Neuronal stem cell (in vitro differentiated cells): ENCODE measurements around the gene ADCY1.
"Not testable (repeated sequence)": the region's sequence is repeated elsewhere in the genome, so short reads cannot be mapped to it uniquely, and the experiment has no call there.

ENCODE experiments used
- DNase-seq: peaks from one replicate; pipeline ENCODE4 v3.0.0-alpha.2; 2013; ENCODE audit warnings: low spot score
- H2AFZ ChIP-seq: one replicate; pipeline ENCODE4 v1.6.1; 2013; ENCODE audit warnings: mild to moderate bottlenecking, low read length, inconsistent platforms
- H2AK5ac ChIP-seq: 2 replicates; pipeline ENCODE4 v1.6.1; 2013; ENCODE audit warnings: low read depth, mild to moderate bottlenecking, inconsistent platforms, low read length, moderate library complexity, mixed read lengths
- H2BK120ac ChIP-seq: 2 replicates; pipeline ENCODE4 v1.6.1; 2013; ENCODE audit warnings: low read depth, mild to moderate bottlenecking, inconsistent platforms, low read length, moderate library complexity, mixed read lengths
- H2BK12ac ChIP-seq: one replicate; pipeline ENCODE4 v1.6.1; 2013; ENCODE audit warnings: low read length, inconsistent platforms
- H2BK15ac ChIP-seq: 2 replicates; pipeline ENCODE4 v1.6.1; 2013; ENCODE audit warnings: mild to moderate bottlenecking, low read length, inconsistent platforms, mixed read lengths
- H2BK5ac ChIP-seq: one replicate; pipeline ENCODE4 v1.6.1; 2013; ENCODE audit warnings: inconsistent platforms, mild to moderate bottlenecking, low read length, moderate library complexity
- H3K14ac ChIP-seq: one replicate; pipeline ENCODE4 v1.6.1; 2013; ENCODE audit warnings: low read length, inconsistent platforms
- H3K18ac ChIP-seq: 2 replicates; pipeline ENCODE4 v1.6.1; 2013; ENCODE audit warnings: low read length, inconsistent platforms
- H3K23ac ChIP-seq: 2 replicates; pipeline ENCODE4 v1.6.1; 2013; ENCODE audit warnings: low read depth, mild to moderate bottlenecking, mixed read lengths, low read length, inconsistent platforms; ENCODE audit not compliant: poor library complexity
- H3K27ac ChIP-seq: replicated peaks from 3 replicates; pipeline ENCODE4 v1.5.1; 2013; ENCODE audit warnings: low read length, inconsistent platforms
- H3K27me3 ChIP-seq, 3 experiments: 2 replicates each; pipeline ENCODE4 v1.6.1; 2013; ENCODE audit warnings: low read length in 3 of 3, mild to moderate bottlenecking in 2 of 3, inconsistent platforms in 1 of 3, low read depth in 1 of 3, mixed read lengths in 1 of 3, moderate library complexity in 1 of 3; ENCODE audit not compliant: control insufficient read depth in 3 of 3, insufficient read depth in 3 of 3
- H3K36me3 ChIP-seq, 2 donors: replicated peaks in 1 of 2; 2 replicates each; pipeline ENCODE4 v1.6.1; 2013; ENCODE audit warnings: low read length in 2 of 2; ENCODE audit not compliant: control insufficient read depth in 2 of 2, insufficient read depth in 2 of 2
- H3K4ac ChIP-seq: 2 replicates; pipeline ENCODE4 v1.6.1; 2013; ENCODE audit warnings: inconsistent platforms, mild to moderate bottlenecking, low read length, moderate library complexity
- H3K4me1 ChIP-seq, 2 donors: 1 replicate in 1 of 2; 2 replicates in 1 of 2; pipeline ENCODE4 v1.6.1; 2013; ENCODE audit warnings: low read length in 2 of 2, low read depth in 1 of 2; ENCODE audit not compliant: control insufficient read depth in 2 of 2, insufficient read depth in 1 of 2
- H3K4me2 ChIP-seq: one replicate; pipeline ENCODE4 v1.6.1; 2013; ENCODE audit warnings: mild to moderate bottlenecking, low read length, inconsistent platforms; ENCODE audit not compliant: insufficient read depth, poor library complexity, severe bottlenecking
- H3K4me3 ChIP-seq, 2 donors: 2 replicates each; pipeline ENCODE4 v1.5.1; 2013; ENCODE audit warnings: low read length in 2 of 2, mild to moderate bottlenecking in 2 of 2, inconsistent platforms in 1 of 2, moderate library complexity in 1 of 2
- H3K79me1 ChIP-seq: one replicate; pipeline ENCODE4 v1.6.1; 2013; ENCODE audit warnings: low read depth, mild to moderate bottlenecking, inconsistent platforms, low read length, moderate library complexity
- H3K9ac ChIP-seq: one replicate; pipeline ENCODE4 v1.6.1; 2013; ENCODE audit warnings: mild to moderate bottlenecking, low read depth, low read length, inconsistent platforms; ENCODE audit not compliant: poor library complexity
- H3K9me3 ChIP-seq, 2 donors: replicated peaks in 1 of 2; 2 replicates each; pipeline versions ENCODE3 to v1.6.1; 2013; ENCODE audit warnings: low read length in 2 of 2, mild to moderate bottlenecking in 2 of 2, inconsistent platforms in 1 of 2, low read depth in 1 of 2, mixed read lengths in 1 of 2, moderate library complexity in 1 of 2; ENCODE audit not compliant: control insufficient read depth in 2 of 2, insufficient read depth in 1 of 2
- H4K8ac ChIP-seq: one replicate; pipeline ENCODE4 v1.6.1; 2013; ENCODE audit warnings: low read depth, mild to moderate bottlenecking, inconsistent platforms, low read length, moderate library complexity
- H4K91ac ChIP-seq: one replicate; pipeline ENCODE4 v1.6.1; 2013; ENCODE audit warnings: low read length, low read depth, mild to moderate bottlenecking, inconsistent platforms; ENCODE audit not compliant: poor library complexity
- WGBS, 2 donors: extraction: QIAGEN DNeasy Blood & Tissue Kit; methylation state at CpG; one replicate each; pipeline ENCODE4 v1.1.7; 2013; ENCODE audit warnings: missing lambda C conversion rate in 2 of 2, mixed read lengths in 1 of 2; ENCODE audit not compliant: insufficient read length in 2 of 2, insufficient replicate concordance in 1 of 2; ENCODE audit errors: extremely low coverage in 2 of 2; 5-methylcytosine and 5-hydroxymethylcytosine counted together

The ADCY1 gene

GRCh38 chr7:45731692-45732443 lies 157.7 kb downstream of the ADCY1 start:
- not testable (repeated sequence) for H3K27me3 ChIP-seq, H3K79me1 ChIP-seq, H3K4me1 ChIP-seq, H2BK5ac ChIP-seq, H4K8ac ChIP-seq, DNase-seq, H2BK120ac ChIP-seq, H2BK12ac ChIP-seq, H3K14ac ChIP-seq, H3K18ac ChIP-seq, H4K91ac ChIP-seq, H3K27ac ChIP-seq, H2AFZ ChIP-seq, H3K23ac ChIP-seq, H3K9me3 ChIP-seq, H2BK15ac ChIP-seq, H3K9ac ChIP-seq, H2AK5ac ChIP-seq, H3K4ac ChIP-seq, H3K4me3 ChIP-seq, H3K4me2 ChIP-seq
- WGBS, 2 donors: no CpG with 5 or more reads among the region's 5 CpGs
- H3K36me3 ChIP-seq: peaks cover 2 to 32% of the 10 kb centered on the region in 2 donors

DNA sequence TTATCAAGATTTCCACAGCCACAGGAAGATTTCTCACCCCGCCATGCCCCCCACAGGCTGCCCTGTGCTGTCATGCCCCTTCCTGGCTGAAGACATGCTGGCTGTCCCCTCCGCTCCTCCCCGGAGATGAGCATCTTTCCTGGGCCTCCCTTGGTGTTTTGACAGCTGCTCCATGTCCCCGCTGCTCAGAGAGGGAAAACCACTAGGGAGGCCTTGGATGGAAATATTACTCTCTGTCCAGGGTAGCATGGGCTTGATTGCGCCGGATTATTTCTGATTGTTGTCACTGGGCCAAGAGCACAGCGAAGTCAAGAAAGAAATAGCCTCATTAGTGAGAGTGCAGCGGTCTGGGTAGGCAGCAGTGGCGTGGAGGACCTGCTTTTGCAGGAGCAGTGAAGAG lies 164.8 kb downstream of the ADCY1 start:
- H3K4me1 ChIP-seq, H3K9ac ChIP-seq, H2BK5ac ChIP-seq, H3K4ac ChIP-seq, H3K9me3 ChIP-seq, H4K91ac ChIP-seq, H3K4me2 ChIP-seq, H2AK5ac ChIP-seq, H4K8ac ChIP-seq, H2BK120ac ChIP-seq, H2BK15ac ChIP-seq, H3K27ac ChIP-seq, H2BK12ac ChIP-seq, DNase-seq, H3K27me3 ChIP-seq, H3K23ac ChIP-seq, H3K4me3 ChIP-seq, H3K79me1 ChIP-seq, H3K14ac ChIP-seq, H3K18ac ChIP-seq, H2AFZ ChIP-seq: not testable (repeated sequence)
- WGBS, 2 donors: no CpG with 5 or more reads among the region's 9 CpGs
- H3K36me3 ChIP-seq: peaks cover 0 to 35% of the 10 kb centered on the region in 2 donors

DNA sequence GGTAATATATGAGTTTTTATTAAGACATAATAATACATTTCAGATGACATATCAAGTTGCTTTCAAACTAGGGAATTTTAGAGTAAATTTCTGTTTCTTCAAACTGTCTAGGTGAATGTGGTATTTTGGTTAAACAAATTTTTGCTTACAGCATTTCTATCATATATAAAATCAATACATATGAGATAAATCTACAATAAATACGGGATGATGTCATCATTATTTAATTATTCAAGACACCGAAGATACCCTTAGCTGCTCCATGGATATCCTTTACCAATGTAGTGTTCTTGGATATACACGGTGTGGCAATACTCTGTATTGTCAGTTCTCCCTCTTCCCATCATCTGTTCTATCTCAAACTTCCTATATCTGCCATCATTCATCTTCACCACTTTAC lies 166.4 kb downstream of the ADCY1 start:
- H2BK120ac ChIP-seq, H3K23ac ChIP-seq, H3K27ac ChIP-seq, H3K79me1 ChIP-seq, H2AK5ac ChIP-seq, H3K18ac ChIP-seq, H3K4me3 ChIP-seq, H2BK12ac ChIP-seq, H3K4me1 ChIP-seq, H2BK15ac ChIP-seq, H3K14ac ChIP-seq, H4K8ac ChIP-seq, H3K9me3 ChIP-seq, H3K4ac ChIP-seq, H3K9ac ChIP-seq, H2AFZ ChIP-seq, H4K91ac ChIP-seq, DNase-seq, H2BK5ac ChIP-seq, H3K27me3 ChIP-seq, H3K4me2 ChIP-seq: not testable (repeated sequence)
- H3K36me3 ChIP-seq: peaks cover 0 to 39% of the 10 kb centered on the region in 2 donors
- WGBS, 2 donors: no CpG with 5 or more reads among the region's 3 CpGs

GRCh38 chr7:45748976-45749375 lies 174.8 kb downstream of the ADCY1 start:
- DNase-seq, H2AK5ac ChIP-seq, H2AFZ ChIP-seq, H3K79me1 ChIP-seq, H3K27ac ChIP-seq, H3K18ac ChIP-seq, H2BK5ac ChIP-seq, H3K9ac ChIP-seq, H4K91ac ChIP-seq, H2BK15ac ChIP-seq, H4K8ac ChIP-seq, H3K4me3 ChIP-seq, H2BK12ac ChIP-seq, H3K27me3 ChIP-seq, H3K4me1 ChIP-seq, H3K14ac ChIP-seq, H2BK120ac ChIP-seq, H3K4ac ChIP-seq, H3K9me3 ChIP-seq, H3K4me2 ChIP-seq, H3K23ac ChIP-seq: not testable (repeated sequence)
- H3K36me3 ChIP-seq: peaks cover 0 to 51% of the 10 kb centered on the region in 2 donors
